Breast epithelium (tissue), 4 donors: Measurements from ENCODE around the gene CDK14. TPM values are rescaled to one million over a fixed set of nuclear protein-coding genes. Genes with fewer than 3 reads are reported as not detected.
A peak's percentile ranks its signal among the peaks of the same experiment; 100 is the strongest.

Experiments
- DNase-seq, 2 donors: peaks; one replicate each; pipeline ENCODE4 v3.0.0-alpha.2; 2019; ENCODE audit warnings: low spot score in 2 of 2
- H3K27ac ChIP-seq, 2 donors: fragments of 200-600 bp; sonication (generic) in 1 of 2; one replicate each; pipeline ENCODE4 v1.5.1; 2016 to 2019; ENCODE audit warnings: mild to moderate bottlenecking in 1 of 2
- H3K27me3 ChIP-seq, 2 donors: fragments of 200-600 bp; sonication (generic) in 1 of 2; one replicate each; pipeline versions ENCODE4 v1.5.1 to v1.6.0; 2017 to 2019; ENCODE audit warnings: control low read depth in 1 of 2, mild to moderate bottlenecking in 1 of 2
- H3K36me3 ChIP-seq: fragments of 200-600 bp; one replicate; pipeline ENCODE4 v1.5.1; 2019
- H3K4me1 ChIP-seq, 2 donors: fragments of 200-600 bp; sonication (generic); one replicate each; pipeline ENCODE4 v1.5.1; 2016 to 2019; ENCODE audit warnings: control low read depth in 1 of 2
- H3K4me3 ChIP-seq, 3 donors: fragments of 200-600 bp; sonication (generic); 1 replicate in 2 of 3; 2 replicates in 1 of 3; pipeline ENCODE4 v1.5.1; 2016 to 2019; ENCODE audit warnings: mild to moderate bottlenecking in 3 of 3, moderate library complexity in 2 of 3
- H3K9me3 ChIP-seq, 2 donors: fragments of 200-600 bp; sonication (generic) in 1 of 2; one replicate each; pipeline ENCODE4 v1.5.1; 2016 to 2019; ENCODE audit warnings: control low read depth in 1 of 2
- POLR2A ChIP-seq: fragments of 450-650 bp; IDR thresholded peaks from one replicate; pipeline ENCODE4 v1.6.1; 2016; ENCODE audit warnings: antibody characterized with exemption, mild to moderate bottlenecking, moderate library complexity
- POLR2AphosphoS5 ChIP-seq, 3 donors: sonication (generic); formaldehyde crosslinking; IDR thresholded peaks; one replicate each; pipeline ENCODE4 v1.6.1; 2017; ENCODE audit warnings: antibody characterized with exemption in 3 of 3
- intact Hi-C: fragments of 100-400 bp; cut with DNase I; formaldehyde crosslinking; loops from one replicate; pipeline ENCODE4 v1.15.1; 2023; ENCODE audit warnings: low total_unique reads
- total RNA-seq, 3 donors: library from RNA; depleted of rRNA; stranded (reverse); fragments of >200 nt; gene quantifications; one replicate each; pipeline ENCODE4 v1.1.0, GENCODE V29; 2016
- TF ChIP-seq, protein P1 (sequence below), 3 donors: fragments of 450-650 bp; IDR thresholded peaks; one replicate each; pipeline ENCODE4 v1.5.1; 2016 to 2017; ENCODE audit warnings: antibody characterized with exemption in 3 of 3, mild to moderate bottlenecking in 3 of 3, moderate library complexity in 3 of 3

Gene CDK14
- total RNA-seq, 3 donors from 2014 or later, result 16.3 to 64.7 (median 29.8) TPM

DNA sequence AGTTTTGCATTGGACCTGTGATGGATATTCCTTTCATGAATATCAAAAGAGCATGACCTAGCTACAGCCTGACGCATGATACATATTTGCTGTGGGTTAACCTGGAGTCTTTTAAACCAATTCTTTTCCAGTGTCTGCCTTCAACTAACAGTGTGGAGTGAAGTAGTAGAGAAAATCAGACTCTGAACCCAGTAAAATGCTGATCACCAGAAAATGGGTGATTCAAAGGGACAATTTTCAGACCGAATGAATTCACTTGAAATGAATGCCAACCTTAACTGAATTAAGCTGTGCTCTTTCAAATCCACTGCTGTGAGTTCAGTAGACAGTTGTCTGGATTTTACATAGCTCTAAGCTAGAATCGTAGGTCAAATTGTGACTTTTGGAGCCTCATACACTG, 123.0 kb downstream of the CDK14 start:
- Histone ChIP-seq H3K4me3 (no peak overlapping the region), H3K36me3 (no peaks in the 10 kb centered on the region), H3K4me1 (peaks cover 0 to 5% of the 10 kb centered on the region in 2 donors), H3K27ac (peak overlapping the region; percentile 15 to 34), H3K27me3 (no peaks in the 10 kb centered on the region), H3K9me3 (no peaks in the 10 kb centered on the region)
- intact Hi-C loops, result no loop called here
- DNase-seq, result no peak
- no peak for TF ChIP-seq POLR2A
- TF ChIP-seq POLR2AphosphoS5 (IDR thresholded peaks at IDR 0.05), result no peak
- TF ChIP-seq, protein P1, sequence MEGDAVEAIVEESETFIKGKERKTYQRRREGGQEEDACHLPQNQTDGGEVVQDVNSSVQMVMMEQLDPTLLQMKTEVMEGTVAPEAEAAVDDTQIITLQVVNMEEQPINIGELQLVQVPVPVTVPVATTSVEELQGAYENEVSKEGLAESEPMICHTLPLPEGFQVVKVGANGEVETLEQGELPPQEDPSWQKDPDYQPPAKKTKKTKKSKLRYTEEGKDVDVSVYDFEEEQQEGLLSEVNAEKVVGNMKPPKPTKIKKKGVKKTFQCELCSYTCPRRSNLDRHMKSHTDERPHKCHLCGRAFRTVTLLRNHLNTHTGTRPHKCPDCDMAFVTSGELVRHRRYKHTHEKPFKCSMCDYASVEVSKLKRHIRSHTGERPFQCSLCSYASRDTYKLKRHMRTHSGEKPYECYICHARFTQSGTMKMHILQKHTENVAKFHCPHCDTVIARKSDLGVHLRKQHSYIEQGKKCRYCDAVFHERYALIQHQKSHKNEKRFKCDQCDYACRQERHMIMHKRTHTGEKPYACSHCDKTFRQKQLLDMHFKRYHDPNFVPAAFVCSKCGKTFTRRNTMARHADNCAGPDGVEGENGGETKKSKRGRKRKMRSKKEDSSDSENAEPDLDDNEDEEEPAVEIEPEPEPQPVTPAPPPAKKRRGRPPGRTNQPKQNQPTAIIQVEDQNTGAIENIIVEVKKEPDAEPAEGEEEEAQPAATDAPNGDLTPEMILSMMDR (IDR thresholded peaks at IDR 0.05), result no peak

DNA sequence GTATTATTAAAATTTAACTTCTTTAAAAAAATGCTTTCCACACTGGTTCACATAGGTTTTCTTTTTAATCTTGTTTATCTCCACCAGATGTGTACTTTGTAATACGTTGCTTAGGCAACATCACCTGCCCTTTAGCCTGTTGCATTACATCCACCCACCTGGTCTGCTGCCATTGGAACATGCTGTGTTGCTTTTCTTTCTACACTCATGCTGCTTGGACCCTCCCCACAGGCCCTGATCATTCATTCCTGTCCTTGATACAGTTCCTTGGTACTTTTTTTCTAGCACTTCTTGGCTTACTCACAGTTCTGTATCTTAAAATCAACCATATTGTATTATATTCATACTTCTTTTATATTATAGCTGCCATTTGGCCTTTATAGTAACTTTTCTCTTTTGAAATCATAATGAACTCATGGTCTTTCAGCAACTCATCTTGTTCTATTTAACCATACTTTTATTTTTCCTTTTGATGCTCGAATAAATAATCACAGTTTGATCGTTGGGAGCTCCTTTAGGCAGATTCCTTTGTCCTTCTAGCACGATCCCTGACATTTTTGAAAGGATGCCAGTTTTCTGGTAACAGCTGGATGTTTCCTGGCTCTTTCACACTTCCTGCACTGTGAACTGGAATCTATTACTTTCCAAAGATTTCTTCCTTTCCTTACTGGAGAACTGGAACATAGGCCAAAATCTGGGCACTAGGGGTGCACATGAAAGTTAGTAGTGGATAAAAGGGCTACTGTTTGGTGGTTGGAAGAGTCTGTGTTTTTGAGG, 125.1 kb downstream of the CDK14 start:
- TF ChIP-seq POLR2AphosphoS5 (IDR thresholded peaks at IDR 0.05) (peak in 1 of 3 donors; percentile 35), POLR2A (no peak)
- H3K4me3 ChIP-seq, result peak overlapping the region in 1 of 3 donors; percentile 21
- DNase-seq, result peak in 1 of 2 donors; percentile 37
- H3K4me1 ChIP-seq, result peaks cover 0 to 5% of the 10 kb centered on the region in 2 donors
- no peaks in the 10 kb centered on the region for H3K36me3 ChIP-seq
- H3K27me3 ChIP-seq, result no peaks in the 10 kb centered on the region
- H3K27ac ChIP-seq, result peak overlapping the region; percentile 65 to 73
- no peaks in the 10 kb centered on the region for H3K9me3 ChIP-seq
- intact Hi-C loops, result no loop called here

DNA sequence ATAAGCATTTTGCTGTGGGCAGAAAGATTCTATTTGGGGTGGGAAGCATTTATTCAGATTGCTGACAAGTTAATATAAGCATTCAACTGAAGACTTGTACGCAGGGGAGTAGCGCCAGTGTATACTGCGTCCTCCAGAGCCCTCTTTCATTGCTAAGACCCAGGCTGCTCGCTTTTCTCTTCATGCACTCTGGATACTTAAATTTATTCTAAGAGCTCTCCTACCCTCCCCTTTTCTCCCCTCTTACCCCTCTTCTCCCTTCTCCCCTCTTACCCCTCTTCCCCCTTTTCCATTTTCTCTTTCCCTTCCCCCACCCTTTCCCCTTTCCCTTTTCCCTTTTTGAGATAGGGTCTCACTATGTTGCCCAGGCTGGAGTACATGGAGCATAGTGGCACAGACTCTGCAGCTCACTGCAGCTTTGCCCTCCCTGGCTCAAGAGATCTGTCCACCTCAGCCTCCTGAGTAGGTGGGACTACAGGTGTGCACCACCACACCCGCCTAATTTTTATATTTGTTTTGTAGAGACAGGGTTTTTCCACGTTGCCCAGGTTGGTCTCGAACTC, 125.8 kb downstream of the CDK14 start:
- H3K27me3 ChIP-seq, result no peaks in the 10 kb centered on the region
- TF ChIP-seq POLR2AphosphoS5 (IDR thresholded peaks at IDR 0.05) (no peak), POLR2A (no peak)
- TF ChIP-seq, protein P1 (IDR thresholded peaks at IDR 0.05), result no peak
- peak overlapping the region; percentile 65 to 73 for H3K27ac ChIP-seq
- intact Hi-C loops, result no loop called here
- H3K9me3 ChIP-seq, result no peaks in the 10 kb centered on the region
- peak overlapping the region in 1 of 3 donors; percentile 21 for H3K4me3 ChIP-seq
- peaks cover under 1 to 13% of the 10 kb centered on the region in 2 donors for H3K4me1 ChIP-seq
- DNase-seq, result no peak
- no peaks in the 10 kb centered on the region for H3K36me3 ChIP-seq

DNA sequence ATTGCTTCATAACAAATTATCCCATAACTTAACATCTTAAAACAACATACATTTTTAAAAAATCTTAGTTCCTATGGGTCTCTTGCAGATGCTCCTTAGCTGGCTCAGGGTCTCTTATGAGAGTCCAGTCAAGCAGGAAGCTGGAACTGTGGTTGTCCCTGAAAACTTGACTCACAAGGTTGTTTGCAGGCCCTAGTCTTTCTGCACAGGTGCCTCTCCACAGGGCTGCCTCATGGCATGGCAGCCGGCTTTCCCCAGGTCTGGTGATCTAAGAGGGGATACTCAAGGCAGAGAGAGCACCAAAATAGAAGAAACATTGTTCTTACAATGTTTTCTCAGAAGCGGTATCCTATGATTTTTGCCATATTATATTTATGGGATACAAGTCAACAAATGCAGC, 127.1 kb downstream of the CDK14 start:
- Histone ChIP-seq H3K4me3 (no peak overlapping the region), H3K36me3 (no peaks in the 10 kb centered on the region), H3K27ac (peak overlapping the region in 1 of 2 donors; percentile 1), H3K27me3 (no peaks in the 10 kb centered on the region), H3K9me3 (no peaks in the 10 kb centered on the region), H3K4me1 (peaks cover 2 to 19% of the 10 kb centered on the region in 2 donors)
- intact Hi-C loops, result no loop called here
- TF ChIP-seq, protein P1 (IDR thresholded peaks at IDR 0.05), result no peak
- TF ChIP-seq POLR2A, result no peak
- no peak for TF ChIP-seq POLR2AphosphoS5 (IDR thresholded peaks at IDR 0.05)
- no peak for DNase-seq

DNA sequence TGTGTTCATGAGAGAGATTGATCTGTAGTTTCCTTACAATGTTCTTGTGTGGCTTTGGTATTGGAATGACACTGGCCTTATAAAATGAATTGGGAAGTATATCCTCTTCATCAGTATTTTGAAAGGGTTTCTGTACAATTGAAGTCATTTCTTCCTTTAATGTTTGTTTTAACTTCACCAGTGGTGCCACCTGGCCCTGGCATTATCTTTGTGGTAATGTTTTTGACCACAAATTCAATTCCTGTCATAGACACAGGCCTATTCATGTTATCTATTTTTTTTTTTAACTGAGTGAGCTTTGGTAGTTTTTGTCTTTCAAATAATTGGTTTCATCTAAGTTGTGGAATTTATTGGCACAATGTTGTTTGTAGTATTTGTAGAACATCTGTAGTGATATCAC, 127.7 kb downstream of the CDK14 start:
- peak overlapping the region in 1 of 2 donors; percentile 26 for H3K27ac ChIP-seq
- no peak for DNase-seq
- no peaks in the 10 kb centered on the region for H3K27me3 ChIP-seq
- intact Hi-C loops, result no loop called here
- no peak for TF ChIP-seq POLR2A
- TF ChIP-seq, protein P1 (IDR thresholded peaks at IDR 0.05), result no peak
- TF ChIP-seq POLR2AphosphoS5 (IDR thresholded peaks at IDR 0.05), result no peak
- no peaks in the 10 kb centered on the region for H3K9me3 ChIP-seq
- peaks cover 2 to 19% of the 10 kb centered on the region in 2 donors for H3K4me1 ChIP-seq
- H3K4me3 ChIP-seq, result no peak overlapping the region
- H3K36me3 ChIP-seq, result no peaks in the 10 kb centered on the region
